HuH-7 (cell line): ENCODE measurements around the gene UBE2G2.

Source experiments
- DNase-seq: peaks from one replicate; pipeline ENCODE4 v3.0.0; 2011; ENCODE audit warnings: low spot score

The UBE2G2 gene

DNA sequence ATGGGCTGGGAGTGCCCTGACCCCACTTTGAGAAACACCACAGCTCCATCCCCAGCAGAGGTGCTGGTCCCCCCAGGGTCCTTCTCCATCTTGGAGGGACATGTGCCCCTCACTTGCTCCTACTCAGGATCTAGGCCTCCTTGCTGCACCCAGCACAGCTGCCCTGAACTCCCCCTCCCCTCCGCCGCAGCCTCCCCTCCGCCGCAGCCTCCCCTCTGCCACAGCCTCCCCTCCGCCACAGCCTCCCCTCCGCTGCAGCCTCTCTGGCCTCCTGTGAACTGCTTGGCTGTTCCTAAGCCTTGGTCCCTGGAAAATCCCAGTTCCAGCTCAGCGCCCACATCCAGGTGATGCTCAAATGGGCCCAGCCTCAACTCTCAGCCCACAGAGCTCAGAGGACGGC is 74.3 kb downstream of the UBE2G2 start:
- DNase-seq, result no peak

- DNase-seq, result no peak
These were observed 74.8 kb downstream of the UBE2G2 start for GRCh38 chr21:44726826-44727225.

DNA sequence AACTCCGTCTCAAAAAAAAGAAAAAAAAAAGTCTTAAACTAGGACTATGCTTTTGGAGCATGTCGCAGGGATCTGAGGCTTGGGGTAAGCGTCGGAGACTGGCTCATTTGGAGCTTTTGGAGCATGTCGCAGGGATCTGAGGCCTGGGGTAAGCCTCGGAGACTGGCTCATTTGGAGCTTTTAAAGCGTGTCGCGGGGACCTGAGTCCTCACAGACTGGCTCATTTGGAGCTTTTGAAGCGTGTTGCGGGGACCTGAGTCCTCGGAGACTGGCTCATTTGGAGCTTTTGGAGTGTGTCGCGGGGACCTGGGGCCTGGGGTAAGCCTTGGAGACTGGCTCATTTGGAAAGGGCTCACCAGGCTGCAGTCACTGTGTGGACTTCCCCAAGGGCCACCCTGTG is 76.7 kb downstream of the UBE2G2 start:
- no peak for DNase-seq

DNA sequence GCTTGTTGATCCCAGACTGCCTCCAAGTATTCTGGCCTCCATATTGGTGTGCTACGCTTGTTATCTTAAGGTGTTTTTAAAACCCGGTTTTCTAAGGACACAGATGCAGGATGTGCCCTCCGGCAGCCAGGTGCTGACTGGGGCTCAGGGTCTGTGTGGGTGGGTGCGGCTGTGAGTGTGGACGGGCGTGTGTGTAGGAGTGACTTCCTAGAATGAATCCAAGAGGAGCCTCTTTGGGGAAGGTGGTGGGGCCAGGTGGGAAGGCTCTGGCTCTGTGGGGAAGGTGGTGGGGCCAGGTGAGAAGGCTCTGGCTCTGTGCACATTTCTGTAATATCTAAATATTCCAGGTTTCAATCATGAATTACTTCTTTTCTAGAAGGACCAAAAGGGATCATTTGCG is 77.4 kb downstream of the UBE2G2 start:
- no peak for DNase-seq

GRCh38 chr21:44723177-44724131 is 78.2 kb downstream of the UBE2G2 start:
- no peak for DNase-seq

GRCh38 chr21:44722731-44723130 is 78.9 kb downstream of the UBE2G2 start:
- no peak for DNase-seq

- no peak for DNase-seq
These were observed 81.5 kb downstream of the UBE2G2 start for GRCh38 chr21:44720170-44720569.
